Measurements from ENCODE around the gene TSTD2.

- TF ChIP-seq CTCF (IDR thresholded peaks at IDR 0.05; ENCODE audit: insufficient read depth, low read length, poor library complexity, severe bottlenecking) (peak; percentile 67), EZH2phosphoT487 (conservative IDR thresholded peaks at IDR 0.05; ENCODE audit: low read length) (no peak)
These were observed 34.5 kb downstream of the TSTD2 start for GRCh38 chr9:97598461-97599288.

Data from SU-DHL-6 (cell line).